K562 (cell line): ENCODE results near the gene ALDH3B2. TPM values are rescaled to one million over a fixed set of nuclear protein-coding genes. Genes with fewer than 3 reads are reported as not detected.

Experiments
- BMI1 ChIP-seq: fragments of 150-350 bp; IDR thresholded peaks from 2 replicates; pipeline ENCODE4 v1.6.1; 2014; ENCODE audit warnings: low read length
- CXXC5 ChIP-seq: fragments of 250-450 bp; sonication (Bioruptor Pico); IDR thresholded peaks from 2 replicates; pipeline ENCODE4 v1.8.0; 2022; ENCODE audit warnings: inconsistent platforms, mild to moderate bottlenecking, moderate library complexity
- ESRRB ChIP-seq: fragments of 250-450 bp; sonication (Bioruptor Pico); IDR thresholded peaks from 2 replicates; pipeline ENCODE4 v1.5.0; 2020; ENCODE audit warnings: mild to moderate bottlenecking, moderate library complexity, borderline replicate concordance
- FOXA1 ChIP-seq: fragments of 450-650 bp; IDR thresholded peaks from 2 replicates; pipeline ENCODE4 v1.6.1; 2016; ENCODE audit warnings: mild to moderate bottlenecking, borderline replicate concordance
- KLF13 ChIP-seq: fragments of 450-650 bp; IDR thresholded peaks from 2 replicates; pipeline ENCODE4 v1.6.1; 2016; ENCODE audit warnings: missing genetic modification characterization, low read depth, mild to moderate bottlenecking, missing compliant biosample characterization, moderate library complexity, borderline replicate concordance
- MAFG ChIP-seq: fragments of 450-650 bp; conservative IDR thresholded peaks from 2 replicates; pipeline ENCODE4 v1.6.1; 2016; ENCODE audit warnings: missing genetic modification characterization, missing compliant biosample characterization
- SMC3 ChIP-seq: conservative IDR thresholded peaks from 2 replicates; pipeline ENCODE4 v1.6.1; 2011; ENCODE audit warnings: low read depth, low read length, improper control_type of control experiment; ENCODE audit not compliant: insufficient read depth
- SRSF3 ChIP-seq: fragments of 200-400 bp; formaldehyde crosslinking; IDR thresholded peaks from 2 replicates; pipeline ENCODE4 v1.6.1; 2016; ENCODE audit warnings: mild to moderate bottlenecking, low read length, moderate library complexity; ENCODE audit not compliant: insufficient read depth
- STAT6 ChIP-seq: sonication (generic); formaldehyde crosslinking; IDR thresholded peaks from 2 replicates; pipeline ENCODE4 v1.8.1; 2023; ENCODE audit warnings: mild to moderate bottlenecking, missing genetic modification reagents
- U2AF2 ChIP-seq: fragments of 200-400 bp; formaldehyde crosslinking; optimal IDR thresholded peaks from 2 replicates; pipeline ENCODE3; 2017; ENCODE audit warnings: low read depth, mild to moderate bottlenecking, low read length
- ZFP91 ChIP-seq: sonication (generic); formaldehyde crosslinking; IDR thresholded peaks from 2 replicates; pipeline ENCODE4 v1.8.0; 2022; ENCODE audit warnings: mild to moderate bottlenecking, missing genetic modification reagents
- ZNF324 ChIP-seq: fragments of 250-450 bp; sonication (Bioruptor Pico); IDR thresholded peaks from 2 replicates; pipeline ENCODE4 v1.4.0; 2020; ENCODE audit warnings: mild to moderate bottlenecking
- ZNF436 ChIP-seq: fragments of 250-450, 450-650 bp; sonication (Bioruptor Pico); formaldehyde crosslinking; IDR thresholded peaks from 2 replicates; pipeline ENCODE4 v1.7.0; 2020; ENCODE audit warnings: mild to moderate bottlenecking
- ZNF584 ChIP-seq: fragments of 200-800 bp; sonication (Bioruptor generic); IDR thresholded peaks from 2 replicates; pipeline ENCODE4 v1.6.1; 2016; ENCODE audit warnings: low read depth, mild to moderate bottlenecking, missing genetic modification characterization, missing compliant biosample characterization
- ZNF699 ChIP-seq: fragments of 250-450 bp; sonication (Bioruptor Pico); IDR thresholded peaks from 2 replicates; pipeline ENCODE4 v1.8.0; 2021; ENCODE audit warnings: mild to moderate bottlenecking, moderate library complexity; ENCODE audit not compliant: insufficient replicate concordance
- polyA plus RNA-seq, 8 experiments: library from polyadenylated mRNA; depleted of rRNA in 4 of 8; stranded (reverse) in 5 of 8; unstranded in 3 of 8; fragments of >200 nt; fragmentation: Nextera tagmentation in 2 of 8; fragmentation: Illumina TruSeq in 1 of 8; extraction: Ambion mirVana in 2 of 8; extraction: Trizol in 1 of 8; gene quantifications; 2 replicates each; pipeline versions ENCODE4 v1.2.1 to v1.2.3, GENCODE V29; 2011 to 2014; ENCODE audit warnings: inconsistent platforms in 1 of 8, missing spikeins in 1 of 8
- total RNA-seq, 7 experiments: library from RNA; depleted of rRNA in 6 of 7; stranded (reverse); fragments of >200 nt in 6 of 7; fragmentation: Illumina TruSeq in 2 of 7; extraction: Trizol in 2 of 7; gene quantifications; 2 replicates each; pipeline versions ENCODE4 v1.2.1 to v1.2.3, GENCODE V29; 2011 to 2021; ENCODE audit warnings: low replicate concordance in 1 of 7
- TF ChIP-seq, protein P1 (sequence below): IDR thresholded peaks from 2 replicates; pipeline ENCODE4 v1.6.1; 2012; ENCODE audit warnings: low read depth, low read length, improper control_type of control experiment, borderline replicate concordance
- TF ChIP-seq, protein P2 (sequence below): fragments of 450-650 bp; IDR thresholded peaks from 2 replicates; pipeline ENCODE4 v1.7.0; 2016; ENCODE audit warnings: borderline replicate concordance
- TF ChIP-seq, protein P3 (sequence below), 3 experiments: fragments of 200-800 bp in 1 of 3; sonication (Bioruptor generic) in 1 of 3; sonication (generic) in 1 of 3; formaldehyde crosslinking in 1 of 3; IDR thresholded peaks; 2 replicates each; pipeline versions ENCODE4 v1.6.1 to v1.8.0; 2016 to 2022; ENCODE audit warnings: mild to moderate bottlenecking in 2 of 3, missing compliant biosample characterization in 2 of 3, missing genetic modification characterization in 2 of 3, missing genetic modification reagents in 1 of 3

ALDH3B2 gene
- total and polyA plus RNA-seq, 9 of the 15 experiments (the other 6 are each of a cell fraction or from before 2014, with no cell fraction given): not detected

DNA sequence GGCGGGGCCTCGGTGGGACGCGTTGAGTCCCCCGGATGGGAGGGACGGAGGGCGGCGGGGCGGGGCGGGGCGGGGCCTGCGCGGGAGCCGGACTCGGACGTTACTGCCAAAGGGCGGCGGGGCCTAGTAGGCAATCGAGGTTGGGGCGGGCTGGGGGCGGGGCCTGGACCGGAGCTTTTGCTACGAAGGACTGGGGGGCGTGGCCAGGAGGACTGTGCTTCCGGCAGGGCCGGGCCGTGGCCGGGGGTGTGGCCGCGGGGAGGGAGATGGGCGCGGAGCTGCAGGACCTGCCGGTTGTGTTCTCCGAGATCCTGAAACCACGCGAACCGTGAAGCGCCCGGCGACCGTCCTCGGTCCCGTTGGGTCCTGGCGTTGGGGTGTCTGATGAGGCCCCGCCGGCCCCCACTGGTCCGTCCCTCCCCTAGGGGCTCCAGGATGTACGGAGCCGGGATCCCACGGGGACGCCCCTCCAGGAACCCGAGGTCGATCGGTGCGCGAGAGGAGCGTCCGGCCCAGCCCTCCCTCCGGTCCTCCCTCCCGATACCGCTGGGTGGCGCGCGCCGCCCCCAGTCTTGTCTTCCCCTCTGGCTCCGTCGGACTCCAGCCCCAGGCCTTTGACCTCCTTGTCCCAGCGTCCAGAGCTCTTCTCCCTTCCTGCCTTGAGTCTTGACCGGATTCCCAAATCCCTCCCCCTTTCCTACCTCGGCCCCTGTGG lies 44.0 kb downstream of the ALDH3B2 start (continued):
- TF ChIP-seq ZFP91 (CRISPR knock-in tag): no peak
- TF ChIP-seq STAT6 (CRISPR knock-in tag): peak; percentile 75; the same call in 1 of the 2 replicates
- TF ChIP-seq BMI1: no peak
- peak; percentile 64 for TF ChIP-seq KLF13 (tag)
- no peak for TF ChIP-seq ZNF699 (CRISPR knock-in tag)
- no peak for TF ChIP-seq ZNF436 (CRISPR knock-in tag)
- TF ChIP-seq SMC3: peak; percentile 63
- no peak for TF ChIP-seq MAFG (tag)
- TF ChIP-seq ZNF584 (CRISPR knock-in tag): no peak
- TF ChIP-seq ESRRB (CRISPR knock-in tag): no peak
- no peak for TF ChIP-seq U2AF2
- no peak for TF ChIP-seq FOXA1
- TF ChIP-seq SRSF3: no peak
- TF ChIP-seq, protein P1, sequence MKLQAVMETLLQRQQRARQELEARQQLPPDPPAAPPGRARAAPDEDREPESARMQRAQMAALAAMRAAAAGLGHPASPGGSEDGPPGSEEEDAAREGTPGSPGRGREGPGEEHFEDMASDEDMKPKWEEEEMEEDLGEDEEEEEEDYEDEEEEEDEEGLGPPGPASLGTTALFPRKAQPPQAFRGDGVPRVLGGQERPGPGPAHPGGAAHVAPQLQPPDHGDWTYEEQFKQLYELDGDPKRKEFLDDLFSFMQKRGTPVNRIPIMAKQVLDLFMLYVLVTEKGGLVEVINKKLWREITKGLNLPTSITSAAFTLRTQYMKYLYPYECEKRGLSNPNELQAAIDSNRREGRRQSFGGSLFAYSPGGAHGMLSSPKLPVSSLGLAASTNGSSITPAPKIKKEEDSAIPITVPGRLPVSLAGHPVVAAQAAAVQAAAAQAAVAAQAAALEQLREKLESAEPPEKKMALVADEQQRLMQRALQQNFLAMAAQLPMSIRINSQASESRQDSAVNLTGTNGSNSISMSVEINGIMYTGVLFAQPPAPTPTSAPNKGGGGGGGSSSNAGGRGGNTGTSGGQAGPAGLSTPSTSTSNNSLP: no peak
- TF ChIP-seq ZNF324: no peak
- TF ChIP-seq, protein P2, sequence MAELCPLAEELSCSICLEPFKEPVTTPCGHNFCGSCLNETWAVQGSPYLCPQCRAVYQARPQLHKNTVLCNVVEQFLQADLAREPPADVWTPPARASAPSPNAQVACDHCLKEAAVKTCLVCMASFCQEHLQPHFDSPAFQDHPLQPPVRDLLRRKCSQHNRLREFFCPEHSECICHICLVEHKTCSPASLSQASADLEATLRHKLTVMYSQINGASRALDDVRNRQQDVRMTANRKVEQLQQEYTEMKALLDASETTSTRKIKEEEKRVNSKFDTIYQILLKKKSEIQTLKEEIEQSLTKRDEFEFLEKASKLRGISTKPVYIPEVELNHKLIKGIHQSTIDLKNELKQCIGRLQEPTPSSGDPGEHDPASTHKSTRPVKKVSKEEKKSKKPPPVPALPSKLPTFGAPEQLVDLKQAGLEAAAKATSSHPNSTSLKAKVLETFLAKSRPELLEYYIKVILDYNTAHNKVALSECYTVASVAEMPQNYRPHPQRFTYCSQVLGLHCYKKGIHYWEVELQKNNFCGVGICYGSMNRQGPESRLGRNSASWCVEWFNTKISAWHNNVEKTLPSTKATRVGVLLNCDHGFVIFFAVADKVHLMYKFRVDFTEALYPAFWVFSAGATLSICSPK: no peak
- TF ChIP-seq, protein P3, sequence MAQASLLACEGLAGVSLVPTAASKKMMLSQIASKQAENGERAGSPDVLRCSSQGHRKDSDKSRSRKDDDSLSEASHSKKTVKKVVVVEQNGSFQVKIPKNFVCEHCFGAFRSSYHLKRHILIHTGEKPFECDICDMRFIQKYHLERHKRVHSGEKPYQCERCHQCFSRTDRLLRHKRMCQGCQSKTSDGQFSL (CRISPR knock-in tag; IDR thresholded peaks at IDR 0.05): no peak
- TF ChIP-seq, protein P3 (tag; IDR thresholded peaks at IDR 0.05): no peak
- peak; percentile 84 for TF ChIP-seq CXXC5 (CRISPR knock-in tag)
